GM18507 (cell line): ENCODE results near the gene EXOC6B.

Experiments used
- DNase-seq: peaks from one replicate; pipeline ENCODE4 v3.0.0; 2011; ENCODE audit warnings: low read depth; ENCODE audit not compliant: insufficient read length; ENCODE audit errors: extremely low spot score
- FAIRE-seq: peaks from 2 replicates; lab custom pipeline; 2011; peaks lifted over from hg19 to GRCh38; lab: Jason Lieb, UNC

The EXOC6B gene

GRCh38 chr2:72175636-72176035 lies 650.2 kb downstream of the EXOC6B start:
- DNase-seq = no peak
- FAIRE-seq = no peak

GRCh38 chr2:72173640-72174321 lies 652.1 kb downstream of the EXOC6B start:
- FAIRE-seq (no peak), DNase-seq (no peak)

GRCh38 chr2:72172478-72172877 lies 653.4 kb downstream of the EXOC6B start:
- no peak for FAIRE-seq
- no peak for DNase-seq

GRCh38 chr2:72166279-72166678 lies 659.6 kb downstream of the EXOC6B start:
- DNase-seq (no peak), FAIRE-seq (no peak)

- FAIRE-seq (no peak), DNase-seq (no peak)
Measured at GRCh38 chr2:72165792-72166191, 660.0 kb downstream of the EXOC6B start.

GRCh38 chr2:72162574-72162973 lies 663.3 kb downstream of the EXOC6B start:
- no peak for FAIRE-seq
- no peak for DNase-seq

- FAIRE-seq = no peak
Measured at GRCh38 chr2:72159211-72159993, 666.4 kb downstream of the EXOC6B start.

GRCh38 chr2:72157871-72158771 lies 667.7 kb downstream of the EXOC6B start:
- FAIRE-seq (no peak), DNase-seq (no peak)

More at GRCh38 chr2:72159211-72159993, 666.4 kb downstream of the EXOC6B start:
- DNase-seq = no peak

- DNase-seq (no peak), FAIRE-seq (no peak)
Measured at GRCh38 chr2:72156872-72157271, 669.0 kb downstream of the EXOC6B start.

- FAIRE-seq = no peak
- DNase-seq = no peak
Measured at GRCh38 chr2:72155737-72156136, 670.1 kb downstream of the EXOC6B start.

GRCh38 chr2:72155151-72155550 lies 670.7 kb downstream of the EXOC6B start:
- DNase-seq = no peak

GRCh38 chr2:72154386-72154975 lies 671.4 kb downstream of the EXOC6B start:
- FAIRE-seq = no peak
- no peak for DNase-seq

More at GRCh38 chr2:72155151-72155550, 670.7 kb downstream of the EXOC6B start:
- FAIRE-seq = no peak

GRCh38 chr2:72153924-72154323 lies 671.9 kb downstream of the EXOC6B start:
- FAIRE-seq = no peak
- no peak for DNase-seq

- no peak for DNase-seq
- FAIRE-seq = no peak
Measured at GRCh38 chr2:72153026-72153791, 672.6 kb downstream of the EXOC6B start.

- FAIRE-seq (no peak), DNase-seq (no peak)
Measured at GRCh38 chr2:72150861-72151356, 674.9 kb downstream of the EXOC6B start.

GRCh38 chr2:72150157-72150860 lies 675.5 kb downstream of the EXOC6B start:
- peak; percentile 81 for FAIRE-seq
- peak; percentile 60 for DNase-seq

- no peak for DNase-seq
- no peak for FAIRE-seq
Measured at GRCh38 chr2:72149556-72150156, 676.2 kb downstream of the EXOC6B start.
